HG02798 (cell line): Measurements from ENCODE around the gene DOK6.

Source experiments
- ATAC-seq: cut with Tn5 transposase; IDR thresholded peaks from one replicate; pipeline ENCODE4 v1.9.1; 2021; ENCODE audit warnings: mild to moderate bottlenecking; ENCODE audit not compliant: unreplicated experiment, poor library complexity

The DOK6 gene

GRCh38 chr18:69725855-69726508 is 325.3 kb downstream of the DOK6 start:
- ATAC-seq: no peak

- no peak for ATAC-seq
Measured at GRCh38 chr18:69727912-69728572, 327.4 kb downstream of the DOK6 start.

DNA sequence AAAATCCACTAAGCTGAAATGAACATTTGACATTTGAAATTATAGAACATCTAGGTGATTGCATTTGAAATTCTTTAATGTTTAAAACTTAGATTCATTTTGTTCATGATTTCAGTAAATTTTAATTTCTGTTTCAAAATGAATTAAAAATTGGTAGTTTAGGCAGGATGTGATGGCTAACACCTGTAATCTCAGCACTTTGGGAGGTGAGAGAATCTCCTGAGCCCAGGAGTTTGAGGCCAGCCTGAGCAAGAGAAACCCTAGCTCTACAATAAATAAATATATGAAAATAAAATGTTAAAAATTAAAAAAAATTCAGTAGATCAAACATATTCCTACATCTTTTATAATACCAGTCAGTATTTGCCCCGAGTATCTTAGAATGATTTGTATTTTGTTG is 330.0 kb downstream of the DOK6 start:
- no peak for ATAC-seq

- ATAC-seq: no peak
Measured at GRCh38 chr18:69734536-69734935, 333.8 kb downstream of the DOK6 start.

DNA sequence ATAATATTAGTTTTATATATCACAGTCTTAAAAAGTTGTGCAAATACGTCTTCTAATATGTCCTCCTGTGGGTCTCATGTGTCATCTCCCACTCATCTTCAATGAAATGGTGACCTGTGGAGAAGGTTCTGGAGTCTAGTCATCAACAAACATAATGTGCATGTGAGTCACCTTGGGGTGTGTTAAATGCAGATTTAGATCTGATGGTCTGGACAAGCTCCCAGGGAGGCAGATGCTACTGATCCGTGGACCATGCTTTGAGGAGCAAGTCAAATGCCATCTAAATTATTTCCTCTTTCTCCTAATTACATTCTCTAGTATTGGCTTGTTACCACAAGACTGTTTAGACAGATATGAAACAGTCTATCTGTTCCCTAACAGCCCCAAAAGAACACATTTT is 336.0 kb downstream of the DOK6 start:
- ATAC-seq: no peak

GRCh38 chr18:69737851-69738250 is 337.2 kb downstream of the DOK6 start:
- no peak for ATAC-seq

DNA sequence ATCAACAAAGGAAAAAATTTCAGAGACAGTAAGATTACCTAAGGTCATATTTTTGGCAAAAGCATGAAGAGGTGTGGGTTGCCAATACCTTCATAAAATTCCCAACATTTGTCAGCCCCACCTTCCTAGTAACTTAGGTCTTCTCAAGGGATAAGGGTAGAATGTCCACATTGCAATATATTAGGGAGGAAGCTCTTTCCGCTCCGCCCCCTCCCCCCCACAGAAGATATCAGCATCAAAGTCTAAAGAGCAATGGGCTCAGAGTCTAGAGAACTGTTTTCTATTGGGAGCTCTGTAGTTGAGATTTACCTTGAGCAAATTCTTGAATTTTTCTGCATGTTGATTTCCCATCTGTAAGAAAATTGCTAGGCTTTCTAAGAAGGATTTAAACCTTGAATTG is 346.7 kb downstream of the DOK6 start:
- ATAC-seq: no peak

DNA sequence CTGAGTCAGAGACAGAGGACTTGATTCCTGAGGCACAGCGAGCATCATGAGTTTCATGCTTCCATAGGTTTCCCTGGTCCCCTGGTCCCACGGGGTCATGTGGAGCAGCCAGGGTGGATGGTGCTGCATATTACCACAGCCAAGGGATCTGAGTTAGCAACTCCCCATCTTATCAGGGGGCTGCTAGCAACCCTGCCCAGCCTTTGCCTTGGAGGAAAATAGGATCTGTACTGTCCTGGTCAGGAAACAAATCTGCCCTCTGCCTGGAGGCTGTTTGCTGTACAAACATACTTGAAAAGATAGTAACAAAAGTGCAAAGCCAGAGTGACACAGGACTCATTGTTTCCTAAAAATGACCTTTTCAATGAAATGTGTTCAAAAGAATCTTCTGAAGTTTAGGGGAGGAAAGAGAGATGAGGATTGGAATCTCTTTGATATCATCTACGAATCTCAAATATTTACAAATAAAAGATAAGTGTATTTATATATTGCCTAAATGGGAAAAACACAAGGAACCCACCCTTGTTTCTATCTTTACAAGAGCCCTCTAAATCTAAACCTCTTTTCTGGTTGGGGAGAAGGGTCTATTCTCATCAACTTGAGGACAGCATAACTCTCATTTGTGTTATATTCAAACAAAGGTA is 352.2 kb downstream of the DOK6 start:
- ATAC-seq: no peak

DNA sequence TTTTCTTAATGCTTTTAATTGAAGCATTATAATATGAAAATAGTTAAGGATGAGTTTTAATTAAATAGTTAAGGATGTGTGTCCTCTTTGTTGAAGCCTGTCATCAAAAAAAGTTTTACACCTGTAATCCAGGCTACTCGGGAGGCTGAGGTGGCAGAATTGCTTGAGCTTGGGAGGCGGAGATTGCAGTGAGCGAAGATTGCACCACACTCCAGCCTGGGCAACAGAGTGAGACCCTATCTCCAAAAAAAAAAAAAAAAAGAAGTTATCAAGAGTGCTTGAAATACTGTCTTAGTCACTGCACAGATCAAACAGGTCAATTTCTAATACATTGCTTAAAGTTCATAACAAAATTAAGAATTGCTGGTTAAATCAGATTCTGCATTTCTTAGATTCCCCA is 353.4 kb downstream of the DOK6 start:
- ATAC-seq: no peak

GRCh38 chr18:69755041-69755440 is 354.4 kb downstream of the DOK6 start:
- ATAC-seq: no peak

DNA sequence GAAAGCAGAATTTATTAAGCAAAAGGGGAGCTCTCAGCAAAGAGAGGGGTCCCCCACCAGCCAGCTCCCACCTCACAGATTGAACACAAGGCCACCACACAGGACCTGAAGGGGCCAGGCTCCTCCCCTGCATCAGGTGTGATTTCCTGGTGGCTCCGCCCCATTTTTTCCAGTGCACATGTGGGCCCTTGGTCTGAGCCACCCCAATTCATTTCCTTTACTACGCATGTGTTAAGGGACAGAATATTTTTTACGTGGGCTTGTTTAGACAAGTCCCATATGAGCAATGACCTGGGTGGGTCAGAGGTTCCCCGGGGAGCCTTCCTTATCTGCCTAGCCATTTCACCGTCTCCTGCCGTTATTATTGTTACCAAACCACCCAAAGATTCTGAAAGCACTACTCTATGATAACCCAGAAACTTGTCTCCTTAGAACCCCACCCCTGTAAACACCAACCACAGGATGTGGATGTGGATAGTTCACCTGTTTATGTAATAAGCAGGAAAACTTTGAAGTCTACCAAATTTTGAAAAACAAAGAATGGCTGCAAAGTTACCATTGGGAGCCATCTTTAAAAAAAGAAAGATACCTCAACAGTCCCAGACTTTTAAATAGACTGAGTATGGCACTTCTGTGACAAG is 355.3 kb downstream of the DOK6 start:
- ATAC-seq: no peak

- no peak for ATAC-seq
Measured at GRCh38 chr18:69757733-69758132, 357.0 kb downstream of the DOK6 start.

- no peak for ATAC-seq
Measured at GRCh38 chr18:69758458-69758857, 357.8 kb downstream of the DOK6 start.

- ATAC-seq: no peak
Measured at GRCh38 chr18:69759046-69759445, 358.4 kb downstream of the DOK6 start.

- no peak for ATAC-seq
Measured at GRCh38 chr18:69763002-69763401, 362.3 kb downstream of the DOK6 start.

DNA sequence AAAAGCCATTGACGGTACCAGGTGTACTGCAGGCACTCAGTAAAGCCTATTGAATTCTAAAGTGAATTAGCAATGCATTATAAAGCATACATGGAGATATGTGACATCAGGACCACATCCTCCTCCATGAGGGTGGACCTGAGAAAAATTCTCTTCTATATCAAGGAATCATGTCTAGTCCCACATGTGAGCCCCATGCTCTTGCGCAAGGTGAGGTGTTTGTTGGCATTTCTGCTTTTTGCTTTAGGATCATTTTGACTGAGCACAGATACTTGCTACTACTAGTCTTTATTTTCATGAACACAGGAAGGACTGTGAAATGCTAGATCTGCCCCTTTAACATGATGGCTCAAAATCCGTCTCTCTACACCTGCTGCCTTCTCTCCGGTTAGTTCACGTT is 363.1 kb downstream of the DOK6 start:
- no peak for ATAC-seq

DNA sequence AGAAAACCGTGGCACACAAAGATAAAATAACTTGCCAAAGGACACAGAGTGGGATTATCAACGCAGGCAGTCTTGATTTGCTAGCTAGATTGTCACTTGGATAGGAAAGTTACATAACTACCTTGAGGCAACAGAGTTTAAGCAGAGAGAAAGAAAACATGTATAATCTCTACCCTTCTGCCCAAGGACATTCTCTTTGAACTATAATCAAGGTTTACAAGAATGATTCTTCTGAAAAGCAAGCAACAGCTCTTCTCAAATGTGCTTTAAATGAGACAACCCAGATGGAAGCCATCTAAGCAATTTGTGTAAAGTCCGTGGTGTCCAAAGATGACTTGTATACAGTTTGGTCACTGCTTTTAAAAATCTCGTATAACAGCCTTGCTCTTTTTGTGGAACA is 369.6 kb downstream of the DOK6 start:
- ATAC-seq: no peak

DNA sequence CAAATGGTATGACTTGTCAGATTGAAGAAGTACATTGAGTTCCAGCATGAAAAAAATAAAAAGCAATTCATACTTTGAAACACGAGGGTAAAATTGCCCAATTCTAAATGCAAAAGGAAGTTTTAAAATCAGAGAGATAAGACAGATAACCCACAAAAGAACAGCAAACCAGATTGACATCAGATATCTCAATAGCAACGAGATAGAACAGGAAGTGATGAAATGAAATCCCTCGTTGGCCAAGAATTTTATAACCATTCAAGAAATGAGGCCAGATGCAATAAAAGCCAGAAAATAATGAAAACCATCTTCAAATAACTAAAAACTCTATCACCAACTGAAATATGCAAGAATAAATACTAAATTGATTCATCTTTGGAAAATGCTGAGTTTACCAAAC is 374.1 kb downstream of the DOK6 start:
- ATAC-seq: no peak

DNA sequence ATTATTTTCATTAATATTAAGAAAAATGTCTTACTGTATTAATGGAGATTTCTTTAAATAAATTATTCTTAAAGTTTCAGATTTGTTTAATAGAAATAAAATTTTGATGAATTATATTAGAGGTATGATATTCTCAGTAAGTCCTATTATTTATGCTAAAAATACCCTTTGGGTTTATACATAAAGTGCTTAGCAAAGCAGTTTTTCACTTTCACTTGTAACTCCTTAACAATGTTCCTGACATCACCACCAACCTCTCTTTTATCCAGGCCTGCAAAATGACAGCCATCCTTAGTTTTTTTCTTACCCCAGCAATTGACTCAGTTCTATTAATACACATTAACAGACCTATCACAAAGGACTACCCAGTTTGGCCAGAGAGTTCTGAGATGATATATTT is 376.6 kb downstream of the DOK6 start:
- ATAC-seq: no peak

- ATAC-seq: no peak
Measured at GRCh38 chr18:69778680-69779079, 378.0 kb downstream of the DOK6 start.

DNA sequence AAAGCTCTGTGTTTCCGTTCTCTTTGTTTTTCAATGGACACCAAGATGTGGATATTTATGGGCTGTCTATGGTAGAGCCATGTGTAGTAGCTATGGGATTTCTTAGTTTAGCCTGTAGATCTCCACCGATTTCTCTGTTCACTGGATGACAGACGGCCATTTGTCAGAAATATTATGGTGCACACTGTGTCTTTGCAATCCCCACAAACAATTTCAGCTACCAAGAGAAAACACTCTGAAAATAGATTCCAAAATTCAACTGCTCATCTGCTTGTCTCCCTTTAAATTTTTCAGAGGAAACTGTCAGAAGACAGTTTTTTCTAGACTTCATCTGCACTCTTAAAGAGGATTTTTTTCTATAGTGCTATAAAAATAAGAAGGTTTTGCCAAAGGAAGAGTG is 380.2 kb downstream of the DOK6 start:
- ATAC-seq: no peak
